Fibroblast of lung (primary cell): Measurements from ENCODE around the gene ATXN7L3. TPM values are rescaled to one million over a fixed set of nuclear protein-coding genes. Genes with fewer than 3 reads are reported as not detected.
A peak's percentile ranks its signal among the peaks of the same experiment; 100 is the strongest.

Source experiments
- DNase-seq, 2 donors: peaks; one replicate each; pipeline versions ENCODE4 v3.0.0 to v3.0.0-alpha.2; 2010; ENCODE audit warnings: low read depth in 2 of 2
- H2AFZ ChIP-seq: 2 replicates; pipeline ENCODE4 v1.5.1; 2012; ENCODE audit warnings: low read length, control low read depth, inconsistent platforms
- H3K27ac ChIP-seq: 2 replicates; pipeline ENCODE4 v1.5.1; 2011; ENCODE audit warnings: low read length, control low read depth; ENCODE audit not compliant: insufficient read depth
- H3K27me3 ChIP-seq: 2 replicates; pipeline ENCODE4 v1.5.1; 2011; ENCODE audit warnings: mild to moderate bottlenecking, low read length; ENCODE audit not compliant: control insufficient read depth, insufficient read depth
- H3K36me3 ChIP-seq: 2 replicates; pipeline ENCODE4 v1.5.1; 2011; ENCODE audit warnings: low read length; ENCODE audit not compliant: control insufficient read depth, insufficient read depth
- H3K4me1 ChIP-seq: 2 replicates; pipeline ENCODE4 v1.5.1; 2011; ENCODE audit warnings: low read length; ENCODE audit not compliant: control insufficient read depth, insufficient read depth; ENCODE audit errors: extremely low read depth
- H3K4me2 ChIP-seq: 2 replicates; pipeline ENCODE4 v1.5.1; 2011; ENCODE audit warnings: low read length, control low read depth; ENCODE audit not compliant: insufficient read depth; ENCODE audit errors: extremely low read depth
- H3K4me3 ChIP-seq, 4 experiments: fragments of 200-600 bp in 1 of 4; sonication (generic) in 1 of 4; replicated peaks in 1 of 4; 2 replicates each; pipeline ENCODE4 v1.5.1; 2011 to 2016; ENCODE audit warnings: low read length in 4 of 4, low read depth in 3 of 4, mild to moderate bottlenecking in 3 of 4, control low read depth in 2 of 4, inconsistent platforms in 1 of 4, mixed read lengths in 1 of 4; ENCODE audit not compliant: insufficient read depth in 1 of 4; ENCODE audit errors: control extremely low read depth in 1 of 4
- H3K79me2 ChIP-seq: 2 replicates; pipeline ENCODE4 v1.5.1; 2012; ENCODE audit warnings: mild to moderate bottlenecking, low read length, inconsistent platforms; ENCODE audit not compliant: control insufficient read depth, insufficient read depth
- H3K9ac ChIP-seq: 2 replicates; pipeline ENCODE4 v1.5.1; 2011; ENCODE audit warnings: mild to moderate bottlenecking, low read length, control low read depth; ENCODE audit not compliant: insufficient read depth
- H3K9me3 ChIP-seq: 2 replicates; pipeline ENCODE4 v1.5.1; 2012; ENCODE audit warnings: low read depth, low read length; ENCODE audit not compliant: control insufficient read depth, insufficient read depth
- H4K20me1 ChIP-seq: 2 replicates; pipeline ENCODE4 v1.5.1; 2011; ENCODE audit warnings: low read length; ENCODE audit not compliant: control insufficient read depth, insufficient read depth; ENCODE audit errors: extremely low read depth
- CTCF ChIP-seq, 2 donors: IDR thresholded peaks in 1 of 2; conservative IDR thresholded peaks in 1 of 2; 1 replicate in 1 of 2; 2 replicates in 1 of 2; pipeline ENCODE4 v1.5.1; 2011 to 2012; ENCODE audit warnings: low read length in 2 of 2, control low read depth in 1 of 2, inconsistent platforms in 1 of 2, low read depth in 1 of 2, mild to moderate bottlenecking in 1 of 2
- EZH2 ChIP-seq: IDR thresholded peaks from 2 replicates; pipeline ENCODE4 v1.5.1; 2012; ENCODE audit warnings: low read length, control low read depth, mild to moderate bottlenecking; ENCODE audit errors: missing control alignments
- polyA plus RNA-seq, 2 donors: library from polyadenylated mRNA; depleted of rRNA in 1 of 2; stranded (reverse) in 1 of 2; unstranded in 1 of 2; fragments of >200 nt; gene quantifications; 2 replicates each; pipeline ENCODE4 v1.2.1, GENCODE V29; 2011 to 2012; ENCODE audit warnings: missing spikeins in 1 of 2
- total RNA-seq: library from RNA; depleted of rRNA; stranded (reverse); fragments of >200 nt; gene quantifications from 2 replicates; pipeline ENCODE4 v1.2.1, GENCODE V29; 2014

ATXN7L3 gene
- total and polyA plus RNA-seq, 2 donors (not counting 1 experiment from before 2014, with no cell fraction given), result 34.8 to 36.5 TPM

GRCh38 chr17:44198721-44199552 lies 747 bp downstream of the ATXN7L3 start:
- Histone ChIP-seq H3K27ac (peak overlapping the region; percentile 88), H3K79me2 (peaks cover 23% of the 10 kb centered on the region), H3K4me2 (peak overlapping the region; percentile 97), H3K4me1 (peaks cover 22% of the 10 kb centered on the region), H4K20me1 (no peaks in the 10 kb centered on the region), H3K36me3 (peaks cover 22% of the 10 kb centered on the region), H3K9me3 (no peaks in the 10 kb centered on the region), H2AFZ (no peak overlapping the region), H3K27me3 (no peaks in the 10 kb centered on the region), H3K9ac (peak overlapping the region; percentile 82), H3K4me3 (peak overlapping the region; percentile 73 to 87 (median 80))
- TF ChIP-seq EZH2 (no peak), CTCF (conservative IDR thresholded peaks at IDR 0.05 in 1 of 2, IDR thresholded peaks at IDR 0.05 in 1 of 2; ENCODE audit: low read depth in 1 of 2, low read length in 2 of 2) (no peak)
- peak; percentile 30 to 59 for DNase-seq

GRCh38 chr17:44197980-44198720 lies 1.5 kb downstream of the ATXN7L3 start:
- Histone ChIP-seq H3K9ac (peak overlapping the region; percentile 82), H3K4me2 (peak overlapping the region; percentile 97), H3K27me3 (no peaks in the 10 kb centered on the region), H2AFZ (no peak overlapping the region), H3K4me3 (peak overlapping the region; percentile 73 to 87 (median 80)), H3K27ac (peak overlapping the region; percentile 88), H3K36me3 (peaks cover 27% of the 10 kb centered on the region), H3K9me3 (no peaks in the 10 kb centered on the region), H4K20me1 (no peaks in the 10 kb centered on the region), H3K79me2 (peaks cover 23% of the 10 kb centered on the region), H3K4me1 (peaks cover 15% of the 10 kb centered on the region)
- peak; percentile 42 to 81 for DNase-seq
- peak; percentile 16 to 23 for TF ChIP-seq CTCF (conservative IDR thresholded peaks at IDR 0.05 in 1 of 2, IDR thresholded peaks at IDR 0.05 in 1 of 2; ENCODE audit: low read depth in 1 of 2, low read length in 2 of 2)
- TF ChIP-seq EZH2, result no peak

DNA sequence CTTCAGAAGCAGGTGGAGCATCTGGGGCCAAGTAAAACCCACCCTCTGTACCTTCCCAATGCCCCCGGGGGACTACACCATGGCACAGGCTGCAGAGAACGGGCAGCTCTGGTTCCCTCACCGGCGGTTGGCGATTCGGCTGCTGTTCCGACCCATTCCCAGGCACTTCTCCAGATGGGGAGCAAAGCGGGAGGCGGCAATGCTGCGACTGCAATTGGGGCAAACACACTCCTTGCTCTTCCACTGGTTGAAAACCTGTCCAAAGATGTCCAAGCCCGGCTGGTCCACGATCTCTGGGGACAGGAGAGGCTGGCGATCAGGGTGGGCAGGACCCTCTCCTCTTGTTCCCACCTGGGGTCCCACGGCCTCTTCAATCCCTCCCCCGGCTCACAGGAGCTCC lies 2.6 kb downstream of the ATXN7L3 start:
- Histone ChIP-seq H3K27ac (no peak overlapping the region), H3K79me2 (peaks cover 23% of the 10 kb centered on the region), H2AFZ (no peak overlapping the region), H3K9me3 (no peaks in the 10 kb centered on the region), H3K4me3 (no peak overlapping the region), H3K27me3 (no peaks in the 10 kb centered on the region), H3K36me3 (peaks cover 30% of the 10 kb centered on the region), H3K9ac (peak overlapping the region; percentile 16), H3K4me1 (peaks cover 6% of the 10 kb centered on the region), H4K20me1 (no peaks in the 10 kb centered on the region), H3K4me2 (no peak overlapping the region)
- TF ChIP-seq CTCF (conservative IDR thresholded peaks at IDR 0.05 in 1 of 2, IDR thresholded peaks at IDR 0.05 in 1 of 2; ENCODE audit: low read depth in 1 of 2, low read length in 2 of 2) (no peak), EZH2 (no peak)
- DNase-seq, result no peak
